Stimulated activated CD4-positive, alpha-beta T cell treated with anti-CD3 and anti-CD28 coated beads, Interleukin-12 subunit alpha, Interleukin-12 subunit beta, amount 100 ng/mL, for 48 hours (primary cell): ENCODE measurements around the gene C9orf152.
"Not testable (repeated sequence)": the region's sequence is repeated elsewhere in the genome, so short reads cannot be mapped to it uniquely, and the experiment has no call there.

Experiments used
- DNase-seq, 3 donors: peaks; one replicate each; pipeline ENCODE4 v3.0.0-alpha.2; 2020; ENCODE audit warnings: low read depth in 2 of 3, low spot score in 1 of 3

C9orf152 gene, protein sequence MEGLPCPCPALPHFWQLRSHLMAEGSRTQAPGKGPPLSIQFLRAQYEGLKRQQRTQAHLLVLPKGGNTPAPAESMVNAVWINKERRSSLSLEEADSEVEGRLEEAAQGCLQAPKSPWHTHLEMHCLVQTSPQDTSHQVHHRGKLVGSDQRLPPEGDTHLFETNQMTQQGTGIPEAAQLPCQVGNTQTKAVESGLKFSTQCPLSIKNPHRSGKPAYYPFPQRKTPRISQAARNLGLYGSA

GRCh38 chr9:110208031-110208430, at the start of gene C9orf152:
C9orf152 (minus strand) TSS chr9:110208159; CDS start chr9:110207579, 580 bp downstream.
- no peak for DNase-seq

- DNase-seq = peak in 1 of 3 donors; percentile 6
These were observed 49.3 kb upstream of the C9orf152 start for GRCh38 chr9:110257097-110257841.

- peak; percentile 79 to 88 (median 79) for DNase-seq
These were observed 48.6 kb upstream of the C9orf152 start, which contains the start of gene TXN for GRCh38 chr9:110256380-110257096. TXN (minus strand) TSS chr9:110256507; CDS start chr9:110256435, 72 bp downstream.

DNA sequence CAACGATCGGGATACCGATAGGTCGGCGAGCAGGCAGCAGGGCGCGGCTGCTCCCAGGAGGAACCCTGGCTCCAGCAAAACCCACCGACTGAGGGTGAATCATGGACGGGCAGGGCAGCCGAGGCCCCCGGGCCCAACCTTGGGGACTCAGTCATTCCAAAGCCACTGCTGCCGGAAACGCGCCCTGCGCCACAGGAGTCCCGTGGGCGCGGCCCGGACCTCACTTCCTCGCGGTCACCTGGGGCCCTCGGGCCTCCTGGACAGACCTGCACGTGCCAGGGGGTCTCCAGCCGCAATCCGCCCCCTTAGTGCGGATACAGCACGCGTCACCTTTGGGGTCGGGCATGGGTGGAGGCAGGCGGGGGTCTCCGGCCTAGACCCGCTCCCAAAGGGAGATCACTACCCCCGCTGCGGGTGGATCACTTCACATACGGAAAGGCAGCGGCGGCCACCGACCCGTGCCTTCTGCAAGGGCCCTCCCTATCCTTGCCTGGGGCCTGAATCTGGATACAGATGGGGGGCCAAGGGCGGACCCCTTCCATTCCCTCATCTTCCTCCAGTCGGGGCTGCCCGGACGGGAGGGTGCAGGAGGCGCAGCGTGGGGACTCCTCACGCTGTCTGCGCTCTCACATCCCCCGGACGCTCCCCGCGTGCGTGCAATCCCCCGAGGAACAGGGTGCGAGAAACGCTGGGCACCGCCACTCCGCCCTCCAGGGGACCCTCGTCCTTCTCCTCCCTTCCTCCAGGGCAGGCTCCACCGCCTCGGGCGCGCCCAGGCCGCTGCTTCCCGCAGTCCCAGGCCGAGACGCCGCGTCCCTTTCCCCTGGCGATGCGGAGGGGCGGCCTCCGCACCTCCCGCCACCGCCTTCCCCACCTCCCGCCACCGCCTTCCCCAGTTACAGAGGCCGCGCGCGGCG, 47.8 kb upstream of the C9orf152 start:
- DNase-seq = peak; percentile 41 to 59 (median 45)

- no peak for DNase-seq
These were observed 47.1 kb upstream of the C9orf152 start for GRCh38 chr9:110255034-110255462.

- no peak for DNase-seq
These were observed 46.5 kb upstream of the C9orf152 start for GRCh38 chr9:110254500-110254899.

GRCh38 chr9:110252509-110253139, 44.7 kb upstream of the C9orf152 start:
- DNase-seq = no peak

DNA sequence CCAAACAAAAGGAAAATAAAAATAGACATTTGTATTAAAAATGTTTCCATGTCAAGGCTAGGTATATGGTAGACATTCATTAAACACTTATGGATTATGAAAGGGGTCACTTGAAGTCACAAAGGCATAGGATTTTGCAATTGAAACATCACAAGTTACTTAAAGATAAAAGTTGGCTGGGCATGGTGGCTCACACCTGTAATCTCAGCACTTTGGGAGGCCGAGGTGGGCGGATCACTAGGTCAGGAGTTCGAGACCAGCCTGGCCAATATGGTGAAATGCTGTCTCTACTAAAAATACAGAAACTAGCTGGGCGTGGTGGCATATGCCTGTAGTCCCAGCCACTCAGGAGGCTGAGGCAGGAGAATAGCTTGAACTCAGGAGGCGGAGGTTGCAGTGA, 43.8 kb upstream of the C9orf152 start:
- not testable (repeated sequence) for DNase-seq

- no peak for DNase-seq
These were observed 43.3 kb upstream of the C9orf152 start for GRCh38 chr9:110251212-110251611.

GRCh38 chr9:110249603-110250002, 41.6 kb upstream of the C9orf152 start:
- DNase-seq = no peak

DNA sequence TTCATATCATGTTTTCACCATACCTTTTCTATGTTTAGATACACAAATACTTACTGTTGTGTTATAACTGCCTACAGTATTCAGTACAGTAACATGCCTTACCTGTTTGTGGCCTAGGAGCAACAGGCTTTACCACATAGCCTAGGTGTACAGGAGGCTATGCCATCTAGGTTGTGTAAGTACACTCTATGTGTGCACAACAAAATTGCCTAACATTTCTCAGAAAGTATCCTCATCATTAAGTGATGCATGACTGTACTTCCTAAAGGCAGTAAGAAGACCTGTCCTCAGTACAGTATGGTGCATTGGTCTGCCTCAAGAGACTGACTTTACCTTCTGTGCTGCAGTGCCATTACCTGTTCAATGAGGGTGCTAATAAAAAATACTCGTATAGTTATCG, 40.4 kb upstream of the C9orf152 start:
- DNase-seq = no peak

- DNase-seq = no peak
These were observed 38.3 kb upstream of the C9orf152 start for GRCh38 chr9:110246214-110246613.

GRCh38 chr9:110244616-110245015, 36.7 kb upstream of the C9orf152 start:
- DNase-seq = no peak

GRCh38 chr9:110241858-110242321, 33.9 kb upstream of the C9orf152 start:
- DNase-seq = no peak

GRCh38 chr9:110241260-110241857, 33.4 kb upstream of the C9orf152 start:
- no peak for DNase-seq

- DNase-seq = no peak
These were observed 32.2 kb upstream of the C9orf152 start for GRCh38 chr9:110240198-110240597.

DNA sequence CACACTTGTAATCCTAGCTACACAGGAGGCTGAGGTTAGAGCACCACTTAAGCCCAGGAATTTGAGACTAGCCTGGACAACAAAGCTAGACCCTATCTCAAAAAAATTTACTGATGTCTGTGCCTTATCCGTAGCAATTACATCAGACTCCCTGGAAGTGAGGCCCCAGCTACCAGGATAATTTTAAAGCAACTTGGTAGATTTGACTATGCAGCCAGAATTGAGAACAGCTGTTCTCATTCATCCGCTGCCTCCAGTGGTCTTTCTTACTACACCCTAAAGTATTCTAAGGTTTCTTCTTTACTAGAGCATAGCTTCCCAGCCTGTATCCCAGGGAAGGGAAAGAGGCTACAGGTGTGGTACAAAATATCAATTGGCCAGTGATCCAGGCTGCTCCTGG, 20.4 kb upstream of the C9orf152 start:
- no peak for DNase-seq

GRCh38 chr9:110224583-110224982, 16.6 kb upstream of the C9orf152 start:
- DNase-seq = no peak

DNA sequence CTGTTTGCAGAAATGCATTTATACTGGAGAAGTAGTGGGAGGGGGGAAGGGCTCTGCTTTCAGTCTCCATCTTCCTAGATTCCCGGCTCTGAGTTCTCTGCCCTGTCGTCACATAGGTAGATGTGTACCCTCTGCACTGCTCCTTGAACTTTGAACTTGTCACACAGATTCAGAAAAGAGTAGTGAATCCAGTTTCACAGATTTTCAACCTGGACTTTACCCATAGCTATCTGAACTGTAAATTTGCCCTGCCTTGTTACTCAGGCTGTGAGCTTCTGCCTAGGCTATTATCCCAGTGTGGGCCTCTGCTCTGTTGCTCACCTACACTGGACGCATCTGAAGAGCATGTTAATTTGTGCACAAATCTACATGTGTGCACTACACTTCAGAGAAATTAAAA, 12.8 kb upstream of the C9orf152 start:
- DNase-seq = no peak

GRCh38 chr9:110217656-110218099, 9.7 kb upstream of the C9orf152 start:
- no peak for DNase-seq
